SIG-M5 treated with dmso at 0.1 percent for 504 hours (cell line): Measurements from ENCODE around the gene SLC22A31.
A peak's percentile ranks its signal among the peaks of the same experiment; 100 is the strongest.

Experiments used
- DNase-seq: peaks from one replicate; lab custom pipeline; 2025; ENCODE audit not compliant: unreplicated experiment; lab: John Stamatoyannopoulos, UW

SLC22A31 gene

GRCh38 chr16:89179656-89180315, 20.6 kb downstream of the SLC22A31 start:
- DNase-seq, result no peak

GRCh38 chr16:89179148-89179484, 21.2 kb downstream of the SLC22A31 start:
- DNase-seq, result no peak

GRCh38 chr16:89178453-89179147, 21.7 kb downstream of the SLC22A31 start:
- DNase-seq, result no peak

GRCh38 chr16:89177501-89177900, 22.8 kb downstream of the SLC22A31 start:
- no peak for DNase-seq

- no peak for DNase-seq
Observed at GRCh38 chr16:89176717-89177116, 23.6 kb downstream of the SLC22A31 start.

- no peak for DNase-seq
Observed at GRCh38 chr16:89176147-89176690, 24.1 kb downstream of the SLC22A31 start.

- no peak for DNase-seq
Observed at GRCh38 chr16:89175280-89176146, 24.8 kb downstream of the SLC22A31 start.

- no peak for DNase-seq
Observed at GRCh38 chr16:89174877-89175276, 25.5 kb downstream of the SLC22A31 start.

- DNase-seq, result no peak
Observed at GRCh38 chr16:89174055-89174827, 26.1 kb downstream of the SLC22A31 start.

GRCh38 chr16:89173174-89173921, 27.0 kb downstream of the SLC22A31 start:
- no peak for DNase-seq

GRCh38 chr16:89172528-89173173, 27.7 kb downstream of the SLC22A31 start:
- DNase-seq, result no peak

- no peak for DNase-seq
Observed at GRCh38 chr16:89172171-89172527, 28.2 kb downstream of the SLC22A31 start.

GRCh38 chr16:89171216-89172170, 28.8 kb downstream of the SLC22A31 start, which contains the start of gene CDH15:
CDH15 (plus strand) TSS chr16:89171748; CDS start chr16:89171832, 84 bp downstream.
- peak; percentile 92 for DNase-seq

GRCh38 chr16:89170346-89171215, 29.8 kb downstream of the SLC22A31 start:
- DNase-seq, result no peak

GRCh38 chr16:89169778-89170177, 30.6 kb downstream of the SLC22A31 start:
- no peak for DNase-seq

GRCh38 chr16:89168381-89169189, 31.8 kb downstream of the SLC22A31 start:
- no peak for DNase-seq
